Common myeloid progenitor, CD34-positive (primary cell): Measurements from ENCODE around the gene RAB7A.

Experiments
- CTCF ChIA-PET: fragments of 350-600 bp; sonication (Branson Sonifier 250); formaldehyde crosslinking; loops from one replicate; lab custom pipeline; 2021; ENCODE audit warnings: antibody characterized with exemption; lab: Charles Lee
- POLR2A ChIA-PET: fragments of 350-600 bp; sonication (Branson Sonifier 250); formaldehyde crosslinking; loops from one replicate; lab custom pipeline; 2021; ENCODE audit warnings: antibody characterized with exemption; lab: Charles Lee
- DNase-seq, 3 donors: peaks; one replicate each; pipeline versions ENCODE4 v3.0.0 to v3.0.0-alpha.2; 2013
- H3K27ac ChIP-seq, 2 experiments: 1 replicate in 1 of 2; 2 replicates in 1 of 2; pipeline ENCODE4 v1.7.0; 2013; ENCODE audit warnings: inconsistent platforms in 2 of 2, low read length in 2 of 2, mild to moderate bottlenecking in 2 of 2, low read depth in 1 of 2, moderate library complexity in 1 of 2; ENCODE audit not compliant: severe bottlenecking in 2 of 2, insufficient read depth in 1 of 2, poor library complexity in 1 of 2
- H3K27me3 ChIP-seq, 5 experiments: replicated peaks in 2 of 5; 1 replicate in 3 of 5; 2 replicates in 2 of 5; pipeline versions ENCODE4 v1.6.1 to v1.7.0; 2013; ENCODE audit warnings: low read length in 4 of 5, mild to moderate bottlenecking in 2 of 5, moderate library complexity in 2 of 5, inconsistent platforms in 1 of 5; ENCODE audit not compliant: insufficient read depth in 5 of 5, control insufficient read depth in 4 of 5
- H3K36me3 ChIP-seq, 4 experiments: 1 replicate in 2 of 4; 2 replicates in 2 of 4; pipeline versions ENCODE4 v1.6.1 to v1.7.0; 2013; ENCODE audit warnings: low read length in 3 of 4, control low read depth in 1 of 4, mild to moderate bottlenecking in 1 of 4; ENCODE audit not compliant: control insufficient read depth in 4 of 4, insufficient read depth in 4 of 4
- H3K4me1 ChIP-seq, 4 experiments: 1 replicate in 3 of 4; 2 replicates in 1 of 4; pipeline versions ENCODE4 v1.6.1 to v1.7.1; 2013; ENCODE audit warnings: low read length in 3 of 4, mild to moderate bottlenecking in 3 of 4, control low read depth in 1 of 4, inconsistent platforms in 1 of 4, moderate library complexity in 1 of 4; ENCODE audit not compliant: control insufficient read depth in 4 of 4, insufficient read depth in 4 of 4; ENCODE audit errors: control extremely low read depth in 1 of 4
- H3K4me3 ChIP-seq, 7 experiments: 1 replicate in 4 of 7; 2 replicates in 3 of 7; pipeline versions ENCODE4 v1.5.1 to v1.7.0; 2013; ENCODE audit warnings: mild to moderate bottlenecking in 7 of 7, low read length in 6 of 7, moderate library complexity in 6 of 7, inconsistent platforms in 2 of 7, low read depth in 2 of 7, control low read depth in 1 of 7; ENCODE audit not compliant: insufficient read depth in 4 of 7, control insufficient read depth in 1 of 7; ENCODE audit errors: extremely low read depth in 1 of 7
- H3K9me3 ChIP-seq, 5 experiments: 1 replicate in 4 of 5; 2 replicates in 1 of 5; pipeline versions ENCODE4 v1.6.1 to v1.7.1; 2013; ENCODE audit warnings: low read length in 4 of 5, mild to moderate bottlenecking in 2 of 5, inconsistent platforms in 1 of 5, low read depth in 1 of 5, moderate library complexity in 1 of 5; ENCODE audit not compliant: control insufficient read depth in 4 of 5, insufficient read depth in 2 of 5; ENCODE audit errors: control extremely low read depth in 1 of 5
- WGBS: methylation state at CpG from one replicate; pipeline ENCODE4 v1.1.5; 2013; ENCODE audit not compliant: insufficient coverage; 5-methylcytosine and 5-hydroxymethylcytosine counted together

The RAB7A gene

GRCh38 chr3:128804017-128804810 is 78.2 kb downstream of the RAB7A start:
- POLR2A ChIA-PET, result interaction anchor here (1.0 kb wide), 1 partner anchor 12 kb away, joined by 3 read pairs; no protein-coding TSS in a partner anchor
- H3K4me1 ChIP-seq, result peaks cover 27 to 58% (median 46%) of the 10 kb centered on the region in 4 experiments
- DNase-seq, result peak; percentile 82 to 94 (median 92)
- H3K36me3 ChIP-seq, result peaks cover 26 to 53% (median 35%) of the 10 kb centered on the region in 4 experiments
- CTCF ChIA-PET, result interaction anchor here (0.6 to 2.8 kb wide), 10 partner anchors 8 to 188 kb away, joined by 3 to 15 read pairs (median 3); no protein-coding TSS in a partner anchor
- WGBS, result 0% methylated on average over 1 of the region's 5 CpGs
- H3K27me3 ChIP-seq, result no peaks in the 10 kb centered on the region
- H3K9me3 ChIP-seq, result no peaks in the 10 kb centered on the region
- H3K4me3 ChIP-seq, result peak overlapping the region in 6 of 7 experiments; percentile 36 to 72 (median 50)
- peak overlapping the region; percentile 51 to 73 for H3K27ac ChIP-seq

- ChIA-PET POLR2A (interaction anchor here (1.0 kb wide), 1 partner anchor 12 kb away, joined by 3 read pairs; no protein-coding TSS in a partner anchor), CTCF (interaction anchor here (0.6 to 2.8 kb wide), 8 partner anchors 8 to 189 kb away, joined by 3 to 15 read pairs (median 3); no protein-coding TSS in a partner anchor)
- Histone ChIP-seq H3K27me3 (no peaks in the 10 kb centered on the region), H3K36me3 (peaks cover 22 to 52% (median 31%) of the 10 kb centered on the region in 4 experiments), H3K9me3 (no peaks in the 10 kb centered on the region), H3K27ac (peak overlapping the region; percentile 34 to 73), H3K4me1 (peaks cover 26 to 60% (median 43%) of the 10 kb centered on the region in 4 experiments), H3K4me3 (peak overlapping the region in 5 of 7 experiments; percentile 19 to 72 (median 54))
- DNase-seq, result no peak
- 94% methylated on average over 4 of the region's 5 CpGs for WGBS
Measured at GRCh38 chr3:128804811-128805155, 78.8 kb downstream of the RAB7A start.

- ChIA-PET CTCF (interaction anchor here (0.6 to 2.8 kb wide), 2 partner anchors 11 to 188 kb away, joined by 3 to 15 read pairs; no protein-coding TSS in a partner anchor), POLR2A (no interaction called here)
- H3K4me1 ChIP-seq, result peaks cover 25 to 58% (median 38%) of the 10 kb centered on the region in 4 experiments
- 57% methylated on average over 3 of the region's 4 CpGs for WGBS
- peak overlapping the region; percentile 1 to 73 for H3K27ac ChIP-seq
- H3K9me3 ChIP-seq, result no peaks in the 10 kb centered on the region
- no peak overlapping the region for H3K4me3 ChIP-seq
- H3K36me3 ChIP-seq, result peaks cover 21 to 55% (median 31%) of the 10 kb centered on the region in 4 experiments
- no peaks in the 10 kb centered on the region for H3K27me3 ChIP-seq
- peak; percentile 63 to 90 (median 83) for DNase-seq
Measured at GRCh38 chr3:128805772-128806171, 79.8 kb downstream of the RAB7A start.

GRCh38 chr3:128806588-128806987 is 80.6 kb downstream of the RAB7A start:
- 86% methylated on average over 2 of the region's 3 CpGs for WGBS
- CTCF ChIA-PET, result interaction anchor here (0.6 to 1.6 kb wide), 4 partner anchors 9 to 189 kb away, joined by 3 to 4 read pairs (median 4); no protein-coding TSS in a partner anchor

GRCh38 chr3:128807186-128807830 is 81.3 kb downstream of the RAB7A start:
- DNase-seq, result no peak
- Histone ChIP-seq H3K9me3 (no peaks in the 10 kb centered on the region), H3K36me3 (peaks cover 23 to 61% (median 39%) of the 10 kb centered on the region in 4 experiments), H3K27me3 (no peaks in the 10 kb centered on the region), H3K27ac (no peak overlapping the region), H3K4me1 (peaks cover 21 to 50% (median 32%) of the 10 kb centered on the region in 4 experiments), H3K4me3 (no peak overlapping the region)
- CTCF ChIA-PET, result interaction anchor here (0.8 to 1.6 kb wide), 5 partner anchors 9 to 127 kb away, joined by 3 to 4 read pairs (median 4); no protein-coding TSS in a partner anchor
- POLR2A ChIA-PET, result no interaction called here
- WGBS, result 96% methylated on average over 8 of the region's 9 CpGs

More at GRCh38 chr3:128806588-128806987, 80.6 kb downstream of the RAB7A start:
- Histone ChIP-seq H3K27me3 (no peaks in the 10 kb centered on the region), H3K27ac (peak overlapping the region; percentile 18 to 73), H3K36me3 (peaks cover 23 to 56% (median 37%) of the 10 kb centered on the region in 4 experiments), H3K4me1 (peaks cover 23 to 57% (median 35%) of the 10 kb centered on the region in 4 experiments), H3K9me3 (no peaks in the 10 kb centered on the region), H3K4me3 (no peak overlapping the region)
- POLR2A ChIA-PET, result no interaction called here
- DNase-seq, result peak in 2 of 3 donors; percentile 35 to 39

GRCh38 chr3:128808672-128809071 is 82.7 kb downstream of the RAB7A start:
- no peaks in the 10 kb centered on the region for H3K9me3 ChIP-seq

More at GRCh38 chr3:128808672-128809071, 82.7 kb downstream of the RAB7A start:
- H3K4me3 ChIP-seq, result no peak overlapping the region
- H3K27me3 ChIP-seq, result no peaks in the 10 kb centered on the region
- POLR2A ChIA-PET, result interaction anchor here (0.6 kb wide), 1 partner anchor 70 kb away, joined by 3 read pairs; no protein-coding TSS in a partner anchor
- H3K4me1 ChIP-seq, result peaks cover 14 to 52% (median 28%) of the 10 kb centered on the region in 4 experiments
- 100% methylated on average over 2 of the region's 3 CpGs for WGBS
- CTCF ChIA-PET, result interaction anchor here (0.7 to 1.4 kb wide), 4 partner anchors 9 to 25 kb away, joined by 3 to 4 read pairs (median 4); no protein-coding TSS in a partner anchor
- DNase-seq, result no peak
- peaks cover 26 to 74% (median 47%) of the 10 kb centered on the region in 4 experiments for H3K36me3 ChIP-seq
- peak overlapping the region in 1 of 2 experiments; percentile 9 for H3K27ac ChIP-seq
